ENCODE results near the gene HHAT.
"Not testable (repeated sequence)": the region's sequence is repeated elsewhere in the genome, so short reads cannot be mapped to it uniquely, and the experiment has no call there.

Gene HHAT

GRCh38 chr1:210352575-210352974 lies 23.9 kb downstream of the HHAT start:
- no peak overlapping the region for H3K4me3 Mint-ChIP-seq
- peaks cover 0 to 2% of the 10 kb centered on the region in 2 donors for H3K4me1 Mint-ChIP-seq (ENCODE audit: low read depth in 2 of 2)
- no peak overlapping the region for H3K27ac Mint-ChIP-seq
- ATAC-seq (replicated peaks) = no peak
- no peak for DNase-seq
- H3K36me3 Mint-ChIP-seq (ENCODE audit: insufficient read depth) = peaks cover 2% of the 10 kb centered on the region
- no peaks in the 10 kb centered on the region for H3K9me3 Mint-ChIP-seq
- H3K27me3 Mint-ChIP-seq = no peaks in the 10 kb centered on the region

- ATAC-seq (replicated peaks); H3K9me3 Mint-ChIP-seq; H3K27ac Mint-ChIP-seq; H3K27me3 Mint-ChIP-seq; DNase-seq; H3K4me3 Mint-ChIP-seq; H3K4me1 Mint-ChIP-seq (ENCODE audit: low read depth in 2 of 2); H3K36me3 Mint-ChIP-seq (ENCODE audit: insufficient read depth): not testable (repeated sequence)
Measured at GRCh38 chr1:210354305-210354704, 25.6 kb downstream of the HHAT start.

- no peak for ATAC-seq (replicated peaks)
- Mint-ChIP-seq H3K9me3 (no peaks in the 10 kb centered on the region), H3K27me3 (no peaks in the 10 kb centered on the region), H3K4me3 (no peak overlapping the region), H3K27ac (no peak overlapping the region), H3K4me1 (ENCODE audit: low read depth in 2 of 2) (no peaks in the 10 kb centered on the region), H3K36me3 (ENCODE audit: insufficient read depth) (peaks cover 3% of the 10 kb centered on the region)
- no peak for DNase-seq
Measured at GRCh38 chr1:210358626-210359025, 29.9 kb downstream of the HHAT start.

GRCh38 chr1:210359255-210359654 lies 30.6 kb downstream of the HHAT start:
- H3K27me3 Mint-ChIP-seq = no peaks in the 10 kb centered on the region
- no peak overlapping the region for H3K4me3 Mint-ChIP-seq
- H3K4me1 Mint-ChIP-seq (ENCODE audit: low read depth in 2 of 2) = no peaks in the 10 kb centered on the region
- H3K9me3 Mint-ChIP-seq = no peaks in the 10 kb centered on the region
- ATAC-seq (replicated peaks) = no peak
- peaks cover 3% of the 10 kb centered on the region for H3K36me3 Mint-ChIP-seq (ENCODE audit: insufficient read depth)
- H3K27ac Mint-ChIP-seq = no peak overlapping the region
- DNase-seq = no peak

GRCh38 chr1:210360852-210361477 lies 32.3 kb downstream of the HHAT start:
- ATAC-seq (replicated peaks) = peak; percentile 58
- H3K27me3 Mint-ChIP-seq = no peaks in the 10 kb centered on the region
- H3K4me1 Mint-ChIP-seq (ENCODE audit: low read depth in 2 of 2) = no peaks in the 10 kb centered on the region
- no peaks in the 10 kb centered on the region for H3K9me3 Mint-ChIP-seq
- peaks cover 3% of the 10 kb centered on the region for H3K36me3 Mint-ChIP-seq (ENCODE audit: insufficient read depth)
- H3K27ac Mint-ChIP-seq = no peak overlapping the region
- no peak overlapping the region for H3K4me3 Mint-ChIP-seq
- DNase-seq = no peak

GRCh38 chr1:210361665-210362064 lies 33.0 kb downstream of the HHAT start:
- no peak overlapping the region for H3K4me3 Mint-ChIP-seq
- H3K4me1 Mint-ChIP-seq (ENCODE audit: low read depth in 2 of 2) = no peaks in the 10 kb centered on the region
- no peaks in the 10 kb centered on the region for H3K9me3 Mint-ChIP-seq
- H3K36me3 Mint-ChIP-seq (ENCODE audit: insufficient read depth) = peaks cover 3% of the 10 kb centered on the region
- no peak overlapping the region for H3K27ac Mint-ChIP-seq
- DNase-seq (no peak), ATAC-seq (replicated peaks) (no peak)
- H3K27me3 Mint-ChIP-seq = no peaks in the 10 kb centered on the region

GRCh38 chr1:210362526-210362925 lies 33.8 kb downstream of the HHAT start:
- Mint-ChIP-seq H3K4me1 (ENCODE audit: low read depth in 2 of 2) (no peaks in the 10 kb centered on the region), H3K36me3 (ENCODE audit: insufficient read depth) (peaks cover 3% of the 10 kb centered on the region), H3K9me3 (no peaks in the 10 kb centered on the region), H3K27ac (no peak overlapping the region), H3K27me3 (no peaks in the 10 kb centered on the region), H3K4me3 (no peak overlapping the region)
- DNase-seq (no peak), ATAC-seq (replicated peaks) (no peak)

GRCh38 chr1:210363119-210363518 lies 34.4 kb downstream of the HHAT start:
- H3K27me3 Mint-ChIP-seq = no peaks in the 10 kb centered on the region
- H3K9me3 Mint-ChIP-seq = no peaks in the 10 kb centered on the region
- no peak overlapping the region for H3K4me3 Mint-ChIP-seq
- no peaks in the 10 kb centered on the region for H3K4me1 Mint-ChIP-seq (ENCODE audit: low read depth in 2 of 2)
- no peak for ATAC-seq (replicated peaks)
- peaks cover 3% of the 10 kb centered on the region for H3K36me3 Mint-ChIP-seq (ENCODE audit: insufficient read depth)
- DNase-seq = no peak
- H3K27ac Mint-ChIP-seq = no peak overlapping the region

- Mint-ChIP-seq H3K36me3 (ENCODE audit: insufficient read depth) (peaks cover 6% of the 10 kb centered on the region), H3K4me3 (no peak overlapping the region), H3K27ac (peak overlapping the region in 1 of 2 donors; percentile 39), H3K27me3 (no peaks in the 10 kb centered on the region), H3K4me1 (ENCODE audit: low read depth in 2 of 2) (no peaks in the 10 kb centered on the region), H3K9me3 (no peaks in the 10 kb centered on the region)
- DNase-seq (no peak), ATAC-seq (replicated peaks) (no peak)
Measured at GRCh38 chr1:210364479-210364878, 35.8 kb downstream of the HHAT start.

- H3K4me3 Mint-ChIP-seq = no peak overlapping the region
- H3K9me3 Mint-ChIP-seq = no peaks in the 10 kb centered on the region
- no peak for ATAC-seq (replicated peaks)
- no peaks in the 10 kb centered on the region for H3K4me1 Mint-ChIP-seq (ENCODE audit: low read depth in 2 of 2)
- peaks cover 3% of the 10 kb centered on the region for H3K36me3 Mint-ChIP-seq (ENCODE audit: insufficient read depth)
- DNase-seq = no peak
- H3K27me3 Mint-ChIP-seq = no peaks in the 10 kb centered on the region
- H3K27ac Mint-ChIP-seq = no peak overlapping the region
Measured at GRCh38 chr1:210366767-210367166, 38.1 kb downstream of the HHAT start.

GRCh38 chr1:210367566-210367965 lies 38.9 kb downstream of the HHAT start:
- Mint-ChIP-seq H3K4me3 (no peak overlapping the region), H3K9me3 (no peaks in the 10 kb centered on the region), H3K27ac (no peak overlapping the region), H3K4me1 (ENCODE audit: low read depth in 2 of 2) (no peaks in the 10 kb centered on the region), H3K36me3 (ENCODE audit: insufficient read depth) (peaks cover 3% of the 10 kb centered on the region), H3K27me3 (no peaks in the 10 kb centered on the region)
- DNase-seq (no peak), ATAC-seq (replicated peaks) (no peak)

- no peak overlapping the region for H3K27ac Mint-ChIP-seq
- DNase-seq = no peak
- H3K4me1 Mint-ChIP-seq (ENCODE audit: low read depth in 2 of 2) = peaks cover 6% of the 10 kb centered on the region in 2 donors
- H3K27me3 Mint-ChIP-seq = no peaks in the 10 kb centered on the region
- no peak for ATAC-seq (replicated peaks)
- no peak overlapping the region for H3K4me3 Mint-ChIP-seq
- H3K36me3 Mint-ChIP-seq (ENCODE audit: insufficient read depth) = peaks cover 10% of the 10 kb centered on the region
- H3K9me3 Mint-ChIP-seq = no peaks in the 10 kb centered on the region
Measured at GRCh38 chr1:210369425-210369824, 40.7 kb downstream of the HHAT start.

- Mint-ChIP-seq H3K27ac (peak overlapping the region in 1 of 2 donors; percentile 57), H3K9me3 (no peaks in the 10 kb centered on the region), H3K27me3 (no peaks in the 10 kb centered on the region), H3K4me1 (ENCODE audit: low read depth in 2 of 2) (peaks cover 13 to 15% of the 10 kb centered on the region in 2 donors), H3K36me3 (ENCODE audit: insufficient read depth) (peaks cover 16% of the 10 kb centered on the region), H3K4me3 (no peak overlapping the region)
- DNase-seq (no peak), ATAC-seq (replicated peaks) (no peak)
Measured at GRCh38 chr1:210371916-210372315, 43.2 kb downstream of the HHAT start.

- no peaks in the 10 kb centered on the region for H3K27me3 Mint-ChIP-seq
- no peak for ATAC-seq (replicated peaks)
- peak overlapping the region; percentile 17 to 91 for H3K27ac Mint-ChIP-seq
- no peak overlapping the region for H3K4me3 Mint-ChIP-seq
- peaks cover 13 to 15% of the 10 kb centered on the region in 2 donors for H3K4me1 Mint-ChIP-seq (ENCODE audit: low read depth in 2 of 2)
- H3K36me3 Mint-ChIP-seq (ENCODE audit: insufficient read depth) = peaks cover 16% of the 10 kb centered on the region
- DNase-seq = no peak
- no peaks in the 10 kb centered on the region for H3K9me3 Mint-ChIP-seq
Measured at GRCh38 chr1:210372491-210372890, 43.8 kb downstream of the HHAT start.

Measured in effector memory CD8-positive, alpha-beta T cell (primary cell).